ENCODE data around the gene SLC10A7. TPM values are rescaled to one million over a fixed set of nuclear protein-coding genes. Genes with fewer than 3 reads are reported as not detected.

The SLC10A7 gene
- total and polyA plus RNA-seq, 12 donors = 1.3 to 6.6 (median 4.4) TPM

DNA sequence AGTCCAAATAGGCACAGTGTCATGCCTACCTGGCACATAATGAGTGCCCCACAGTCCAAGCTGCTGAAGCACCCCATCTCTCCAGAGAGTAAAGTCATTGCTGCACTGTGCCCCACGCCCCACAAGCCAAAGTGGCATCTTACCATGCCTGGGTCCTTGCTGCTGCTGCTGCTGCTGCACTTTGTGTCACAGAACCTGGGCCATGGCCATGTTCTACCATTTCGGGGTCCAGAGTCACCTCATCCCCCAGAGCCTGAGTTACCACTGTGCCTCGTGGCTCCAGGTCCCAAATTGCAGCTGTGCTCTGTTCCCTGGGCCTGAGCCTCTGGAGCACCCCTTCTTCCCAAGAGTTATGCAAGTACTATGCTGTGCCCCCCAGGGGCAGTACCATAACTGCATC is 40.5 kb downstream of the SLC10A7 start:
- intact Hi-C loops (cut with DNase I) = no loop called here
- no peak overlapping the region for H3K27ac ChIP-seq
- H3K36me3 ChIP-seq = peaks cover 0 to 28% (median 0%) of the 10 kb centered on the region in 9 donors
- ATAC-seq (no peak), DNase-seq (no peak)
- peaks cover 0 to 39% (median 23%) of the 10 kb centered on the region in 11 donors for H3K9me3 ChIP-seq
- TF ChIP-seq, protein P1, sequence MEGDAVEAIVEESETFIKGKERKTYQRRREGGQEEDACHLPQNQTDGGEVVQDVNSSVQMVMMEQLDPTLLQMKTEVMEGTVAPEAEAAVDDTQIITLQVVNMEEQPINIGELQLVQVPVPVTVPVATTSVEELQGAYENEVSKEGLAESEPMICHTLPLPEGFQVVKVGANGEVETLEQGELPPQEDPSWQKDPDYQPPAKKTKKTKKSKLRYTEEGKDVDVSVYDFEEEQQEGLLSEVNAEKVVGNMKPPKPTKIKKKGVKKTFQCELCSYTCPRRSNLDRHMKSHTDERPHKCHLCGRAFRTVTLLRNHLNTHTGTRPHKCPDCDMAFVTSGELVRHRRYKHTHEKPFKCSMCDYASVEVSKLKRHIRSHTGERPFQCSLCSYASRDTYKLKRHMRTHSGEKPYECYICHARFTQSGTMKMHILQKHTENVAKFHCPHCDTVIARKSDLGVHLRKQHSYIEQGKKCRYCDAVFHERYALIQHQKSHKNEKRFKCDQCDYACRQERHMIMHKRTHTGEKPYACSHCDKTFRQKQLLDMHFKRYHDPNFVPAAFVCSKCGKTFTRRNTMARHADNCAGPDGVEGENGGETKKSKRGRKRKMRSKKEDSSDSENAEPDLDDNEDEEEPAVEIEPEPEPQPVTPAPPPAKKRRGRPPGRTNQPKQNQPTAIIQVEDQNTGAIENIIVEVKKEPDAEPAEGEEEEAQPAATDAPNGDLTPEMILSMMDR (IDR thresholded peaks at IDR 0.05) = no peak
- no peak overlapping the region for H3K4me3 ChIP-seq
- peaks cover 0 to 21% (median 10%) of the 10 kb centered on the region in 9 donors for H3K4me1 ChIP-seq
- 98 to 99% methylated on average over 3 of the region's 3 CpGs for WGBS, 2 donors
- no peaks in the 10 kb centered on the region for H3K27me3 ChIP-seq

DNA sequence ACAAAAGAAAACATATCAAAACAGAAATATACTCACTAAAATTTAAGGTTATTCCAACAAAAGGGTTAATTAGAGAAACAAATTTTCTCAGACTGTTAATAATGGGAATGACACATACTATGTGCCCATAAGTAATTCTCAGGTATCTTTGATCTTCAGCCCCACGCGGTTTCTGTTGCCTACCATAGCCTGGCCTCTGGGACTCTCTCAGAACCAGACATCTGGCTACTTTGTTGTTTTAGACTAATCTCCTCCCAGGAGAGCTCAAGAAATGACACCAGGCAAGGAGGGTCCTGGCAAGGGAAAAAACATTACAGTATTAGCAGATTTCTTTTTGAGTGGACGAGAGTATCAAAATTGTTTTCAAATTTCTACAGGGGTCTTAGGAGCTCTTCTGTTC is 43.7 kb downstream of the SLC10A7 start:
- ATAC-seq (no peak), DNase-seq (no peak)
- TF ChIP-seq, protein P1 (IDR thresholded peaks at IDR 0.05) = no peak
- H3K36me3 ChIP-seq = peaks cover 0 to 8% (median 0%) of the 10 kb centered on the region in 9 donors
- H3K27me3 ChIP-seq = no peaks in the 10 kb centered on the region
- H3K9me3 ChIP-seq = peaks cover 0 to 17% (median 12%) of the 10 kb centered on the region in 11 donors
- H3K27ac ChIP-seq = no peak overlapping the region
- 50 to 58% methylated on average over 3 of the region's 3 CpGs for WGBS, 2 donors
- H3K4me1 ChIP-seq = peaks cover 0 to 21% (median 10%) of the 10 kb centered on the region in 9 donors
- H3K4me3 ChIP-seq = no peak overlapping the region
- intact Hi-C loops (cut with DNase I) = no loop called here

DNA sequence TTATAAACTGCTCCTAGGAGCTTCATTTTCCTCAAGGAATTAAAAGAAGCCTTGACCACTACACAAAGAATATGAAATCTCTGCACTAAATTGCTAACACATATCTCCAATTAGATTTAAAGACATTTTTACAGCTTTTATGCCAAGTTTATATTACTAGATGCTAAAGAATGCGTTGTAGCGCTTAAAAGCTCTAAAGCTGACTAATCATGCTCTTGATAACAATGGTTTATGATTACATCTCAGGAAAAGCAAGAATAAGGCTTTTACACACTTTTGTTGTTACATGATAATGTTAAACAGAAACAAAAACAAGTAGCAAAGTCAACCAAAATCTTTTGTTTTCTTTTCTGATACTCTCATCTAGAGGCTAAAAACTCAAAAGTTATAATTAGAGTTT is 44.7 kb downstream of the SLC10A7 start:
- intact Hi-C loops (cut with DNase I) = no loop called here
- Histone ChIP-seq H3K4me1 (peaks cover 0 to 21% (median 10%) of the 10 kb centered on the region in 9 donors), H3K27ac (no peak overlapping the region), H3K4me3 (no peak overlapping the region), H3K9me3 (peaks cover 0 to 7% (median 2%) of the 10 kb centered on the region in 11 donors), H3K36me3 (no peaks in the 10 kb centered on the region), H3K27me3 (no peaks in the 10 kb centered on the region)
- 55 to 68% methylated on average over 2 of the region's 2 CpGs for WGBS, 2 donors
- no peak for DNase-seq
- ATAC-seq = no peak
- TF ChIP-seq, protein P1 (IDR thresholded peaks at IDR 0.05) = no peak

DNA sequence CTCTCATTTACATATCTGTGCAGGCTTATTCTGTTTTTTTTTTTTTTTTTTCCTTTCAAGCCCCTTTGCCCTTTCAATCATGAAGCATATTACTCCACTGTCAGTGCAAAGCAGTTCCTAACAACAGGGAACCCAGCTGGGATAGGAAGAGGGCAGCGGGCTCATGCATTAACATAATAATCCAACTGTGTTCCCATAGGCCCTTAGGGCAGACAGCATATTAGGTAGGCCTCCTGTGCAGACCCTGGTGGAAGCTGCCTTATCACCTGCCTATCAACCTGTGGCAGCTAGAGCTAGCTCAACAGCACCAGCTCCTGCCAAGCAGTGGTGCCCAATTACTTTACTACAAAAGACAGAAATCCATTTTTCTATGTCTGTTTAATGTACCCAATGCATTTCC is 49.3 kb downstream of the SLC10A7 start:
- ATAC-seq (no peak), DNase-seq (no peak)
- WGBS, 2 donors = 95 to 100% methylated on average over 1 of the region's 1 CpG
- intact Hi-C loops (cut with DNase I) = no loop called here
- peaks cover 0 to 11% (median 5%) of the 10 kb centered on the region in 9 donors for H3K4me1 ChIP-seq
- TF ChIP-seq, protein P1 (IDR thresholded peaks at IDR 0.05) = no peak
- no peaks in the 10 kb centered on the region for H3K27me3 ChIP-seq
- no peak overlapping the region for H3K4me3 ChIP-seq
- no peaks in the 10 kb centered on the region for H3K9me3 ChIP-seq
- no peak overlapping the region for H3K27ac ChIP-seq
- no peaks in the 10 kb centered on the region for H3K36me3 ChIP-seq
